HG02759 (cell line): Measurements from ENCODE around the gene HNRNPA3.

Source experiments
- ATAC-seq: cut with Tn5 transposase; IDR thresholded peaks from one replicate; pipeline ENCODE4 v1.9.1; 2021; ENCODE audit warnings: mild to moderate bottlenecking, moderate library complexity; ENCODE audit not compliant: unreplicated experiment

The HNRNPA3 gene

DNA sequence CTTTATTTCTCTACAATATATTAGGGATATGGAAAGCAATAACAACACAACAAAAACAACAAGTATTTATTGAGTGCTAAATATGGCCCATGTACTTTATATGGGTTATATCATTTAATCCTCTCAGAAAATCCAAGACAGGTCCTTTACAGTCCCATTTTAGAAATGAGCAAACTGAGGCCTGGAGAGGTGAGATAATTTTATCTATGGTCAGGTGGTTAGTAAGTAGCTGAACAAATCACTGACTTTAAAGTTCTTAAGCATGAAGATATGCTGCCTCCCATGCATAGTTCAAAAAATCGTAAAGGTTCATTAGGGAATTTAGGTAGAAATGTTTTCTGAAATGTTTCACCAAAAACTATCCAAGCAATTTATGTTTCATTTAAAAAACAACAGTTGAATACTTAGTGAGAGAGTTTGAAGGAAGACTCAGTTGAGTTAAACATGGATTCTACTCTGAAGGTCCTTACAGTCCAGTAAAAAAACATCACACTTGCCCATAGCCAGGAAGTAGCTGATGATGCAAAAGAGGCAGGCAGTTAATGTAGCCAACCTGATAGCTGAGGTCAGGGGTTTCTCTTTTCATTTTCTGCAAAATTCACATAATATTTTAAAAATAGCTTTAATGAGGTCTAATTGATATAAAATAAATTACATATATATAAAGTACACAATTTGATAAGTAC is 59.5 kb downstream of the HNRNPA3 start:
- no peak for ATAC-seq

GRCh38 chr2:177272765-177273164 is 60.2 kb downstream of the HNRNPA3 start:
- no peak for ATAC-seq

GRCh38 chr2:177273408-177273807 is 60.8 kb downstream of the HNRNPA3 start:
- ATAC-seq: no peak
